Neural progenitor cell (in vitro differentiated cells): ENCODE measurements around the gene SLC35G3. TPM values are rescaled to one million over a fixed set of nuclear protein-coding genes. Genes with fewer than 3 reads are reported as not detected.
"Not testable (repeated sequence)": the region's sequence is repeated elsewhere in the genome, so short reads cannot be mapped to it uniquely, and the experiment has no call there.

Source experiments
- DNase-seq: peaks from one replicate; pipeline ENCODE4 v3.0.0-alpha.2; 2016; ENCODE audit warnings: low spot score
- H2AFZ ChIP-seq: fragments of 200-600 bp; sonication (generic); replicated peaks from 2 replicates; pipeline ENCODE4 v1.6.1; 2016; ENCODE audit warnings: antibody characterized with exemption
- H3F3A ChIP-seq: fragments of 200-600 bp; sonication (generic); 2 replicates; pipeline ENCODE4 v1.6.1; 2016; ENCODE audit warnings: antibody characterized with exemption, low read depth
- H3K27ac ChIP-seq: fragments of 200-600 bp; sonication (generic); 2 replicates; pipeline ENCODE4 v1.5.1; 2016; ENCODE audit warnings: mild to moderate bottlenecking
- H3K27me3 ChIP-seq: fragments of 200-600 bp; sonication (generic); 2 replicates; pipeline ENCODE4 v1.6.1; 2016; ENCODE audit warnings: mild to moderate bottlenecking, moderate library complexity
- H3K36me3 ChIP-seq: fragments of 200-600 bp; sonication (generic); 2 replicates; pipeline ENCODE4 v1.5.1; 2016
- H3K4me1 ChIP-seq: fragments of 200-600 bp; sonication (generic); 2 replicates; pipeline ENCODE4 v1.6.1; 2016; ENCODE audit warnings: mixed run types
- H3K4me2 ChIP-seq: fragments of 200-600 bp; sonication (generic); 2 replicates; pipeline ENCODE4 v1.6.1; 2016
- H3K4me3 ChIP-seq: fragments of 200-600 bp; sonication (generic); 2 replicates; pipeline ENCODE4 v1.5.1; 2016
- H3K79me2 ChIP-seq: fragments of 200-600 bp; sonication (generic); 2 replicates; pipeline ENCODE4 v1.6.1; 2016; ENCODE audit warnings: low read depth
- H3K9ac ChIP-seq: fragments of 200-600 bp; sonication (generic); 2 replicates; pipeline ENCODE4 v1.6.1; 2016
- H3K9me3 ChIP-seq: fragments of 200-600 bp; sonication (generic); 2 replicates; pipeline ENCODE4 v1.5.1; 2016; ENCODE audit warnings: low read depth
- H4K20me1 ChIP-seq: fragments of 200-600 bp; sonication (generic); 2 replicates; pipeline ENCODE4 v1.6.1; 2016; ENCODE audit warnings: low read depth
- H3K27ac Mint-ChIP-seq: 3 replicates; pipeline ENCODE4 v1.8.0; 2021; ENCODE audit warnings: mixed read lengths
- H3K27me3 Mint-ChIP-seq: 2 replicates; pipeline ENCODE4 v1.8.0; 2022; ENCODE audit warnings: low read depth, mild to moderate bottlenecking, inconsistent platforms, moderate library complexity, mixed read lengths; ENCODE audit not compliant: insufficient read depth
- H3K36me3 Mint-ChIP-seq: 3 replicates; pipeline ENCODE4 v1.8.0; 2021; ENCODE audit warnings: mixed read lengths
- H3K4me1 Mint-ChIP-seq: 3 replicates; pipeline ENCODE4 v1.8.0; 2021; ENCODE audit warnings: mixed read lengths
- H3K4me3 Mint-ChIP-seq: 3 replicates; pipeline ENCODE4 v1.8.0; 2021; ENCODE audit warnings: mild to moderate bottlenecking, moderate library complexity, mixed read lengths
- H3K9me3 Mint-ChIP-seq: 3 replicates; pipeline ENCODE4 v1.8.0; 2020; ENCODE audit warnings: mixed read lengths
- CTCF ChIP-seq: fragments of 200-600 bp; sonication (generic); IDR thresholded peaks from 2 replicates; pipeline ENCODE4 v1.5.1; 2017; ENCODE audit warnings: antibody characterized with exemption, mild to moderate bottlenecking
- EZH2 ChIP-seq: fragments of 200-600 bp; sonication (generic); IDR thresholded peaks from 2 replicates; pipeline ENCODE4 v1.6.1; 2017; ENCODE audit warnings: antibody characterized with exemption, mild to moderate bottlenecking, moderate library complexity
- EZH2phosphoT487 ChIP-seq: fragments of 200-600 bp; sonication (generic); IDR thresholded peaks from 2 replicates; pipeline ENCODE4 v1.6.1; 2017; ENCODE audit warnings: antibody characterized with exemption
- total RNA-seq: library from RNA; depleted of rRNA; stranded (reverse); fragments of >200 nt; gene quantifications from 2 replicates; pipeline ENCODE4 v1.2.3, GENCODE V29; 2015; ENCODE audit warnings: low replicate concordance

SLC35G3 gene
- total RNA-seq, result not detected in 2 replicates

GRCh38 chr17:35194001-35194400 lies at the start of gene SLC35G3:
SLC35G3 (minus strand) TSS chr17:35194393; CDS start chr17:35194307, 86 bp downstream.
- not testable (repeated sequence) for H3K4me3 Mint-ChIP-seq, H3K4me2 ChIP-seq, H3K27me3 Mint-ChIP-seq, H2AFZ ChIP-seq, H3K9me3 ChIP-seq, H3K4me1 ChIP-seq, H3K4me3 ChIP-seq, H3K4me1 Mint-ChIP-seq, DNase-seq, H3F3A ChIP-seq, H3K36me3 ChIP-seq, H3K27me3 ChIP-seq, H3K36me3 Mint-ChIP-seq, H3K9ac ChIP-seq, H3K27ac ChIP-seq, H3K79me2 ChIP-seq, H4K20me1 ChIP-seq
- Mint-ChIP-seq H3K9me3 (peaks cover 11% of the 10 kb centered on the region), H3K27ac (peak within 1 kb of the TSS; percentile 89)

GRCh38 chr17:35243561-35244340 lies 49.6 kb upstream of the SLC35G3 start:
- peak; percentile 57 for DNase-seq

GRCh38 chr17:35242805-35243560 lies 48.8 kb upstream of the SLC35G3 start, which contains the start of gene SLFN5:
SLFN5 (plus strand) TSS chr17:35243072; CDS start chr17:35258691, 15,619 bp downstream.
- H2AFZ ChIP-seq, result peak within 1 kb of the TSS; percentile 89
- H3K9me3 Mint-ChIP-seq, result no peaks in the 10 kb centered on the region
- H3K36me3 ChIP-seq, result no peaks in the 10 kb centered on the region
- H3K4me2 ChIP-seq, result peak within 1 kb of the TSS; percentile 84
- H3K27me3 ChIP-seq, result peaks cover 9% of the 10 kb centered on the region
- H3K4me1 ChIP-seq, result peaks cover 11% of the 10 kb centered on the region
- H3K4me3 ChIP-seq, result peak within 1 kb of the TSS; percentile 62
- H3K9ac ChIP-seq, result no peak within 1 kb of the TSS
- TF ChIP-seq CTCF (no peak), EZH2phosphoT487 (no peak), EZH2 (peak; percentile 31)
- peak; percentile 85 for DNase-seq
- no peaks in the 10 kb centered on the region for H4K20me1 ChIP-seq
- no peaks in the 10 kb centered on the region for H3K79me2 ChIP-seq
- H3K27me3 Mint-ChIP-seq, result peaks cover 2% of the 10 kb centered on the region
- H3K4me3 Mint-ChIP-seq, result peak within 1 kb of the TSS; percentile 96
- H3K9me3 ChIP-seq, result no peaks in the 10 kb centered on the region
- peak within 1 kb of the TSS; percentile 57 for H3K27ac Mint-ChIP-seq
- peaks cover 23% of the 10 kb centered on the region for H3F3A ChIP-seq
- no peak within 1 kb of the TSS for H3K27ac ChIP-seq
- H3K36me3 Mint-ChIP-seq, result no peaks in the 10 kb centered on the region
- peaks cover 23% of the 10 kb centered on the region for H3K4me1 Mint-ChIP-seq

More at GRCh38 chr17:35243561-35244340, 49.6 kb upstream of the SLC35G3 start:
- Histone ChIP-seq H3K4me3 (peak overlapping the region; percentile 62), H3K9me3 (no peaks in the 10 kb centered on the region), H3K79me2 (no peaks in the 10 kb centered on the region), H3K27me3 (peaks cover 9% of the 10 kb centered on the region), H3K36me3 (no peaks in the 10 kb centered on the region), H3F3A (peaks cover 23% of the 10 kb centered on the region), H3K9ac (no peak overlapping the region), H3K4me2 (peak overlapping the region; percentile 84), H3K4me1 (peaks cover 11% of the 10 kb centered on the region), H4K20me1 (no peaks in the 10 kb centered on the region), H3K27ac (no peak overlapping the region), H2AFZ (peak overlapping the region; percentile 89)
- no peaks in the 10 kb centered on the region for H3K9me3 Mint-ChIP-seq
- H3K27ac Mint-ChIP-seq, result peak overlapping the region; percentile 57
- TF ChIP-seq EZH2phosphoT487 (no peak), EZH2 (no peak), CTCF (no peak)
- H3K27me3 Mint-ChIP-seq, result no peaks in the 10 kb centered on the region
- peak overlapping the region; percentile 96 for H3K4me3 Mint-ChIP-seq
- peaks cover 23% of the 10 kb centered on the region for H3K4me1 Mint-ChIP-seq
- no peaks in the 10 kb centered on the region for H3K36me3 Mint-ChIP-seq
